ENCODE measurements around the gene CDK11B. TPM values are rescaled to one million over a fixed set of nuclear protein-coding genes. Genes with fewer than 3 reads are reported as not detected.
"Not testable (repeated sequence)": the region's sequence is repeated elsewhere in the genome, so short reads cannot be mapped to it uniquely, and the experiment has no call there.

Gene CDK11B
- total RNA-seq, result 10 to 100 TPM; 27.2 to 68.9 (median 33.0) TPM

GRCh38 chr1:1658583-1659549 lies at the start of gene CDK11B:
TSS of gene CDK11B (minus strand) at chr1:1659004. CDS start at chr1:1657485, 1,519 bp downstream.
- Histone ChIP-seq H3K4me3 (peak within 1 kb of the TSS; percentile 60 to 75 (median 60)), H3K36me3 (peaks cover 15 to 39% (median 35%) of the 10 kb centered on the region in 4 donors), H3K4me1 (peaks cover 6 to 28% (median 14%) of the 10 kb centered on the region in 4 donors), H3K27ac (replicated peaks in 1 of 4) (peak within 1 kb of the TSS; percentile 84 to 94 (median 92))
- TF ChIP-seq POLR2A (IDR thresholded peaks at IDR 0.05; ENCODE audit: low read depth) (peak; percentile 13), POLR2AphosphoS5 (IDR thresholded peaks at IDR 0.05) (peak; percentile 84 to 95), CTCF (IDR thresholded peaks at IDR 0.05) (peak in 2 of 3 experiments; percentile 11 to 22)
- H3K9me3 ChIP-seq; H3K27me3 ChIP-seq; intact Hi-C loops (cut with DNase I): not testable (repeated sequence)
- peak; percentile 98 for DNase-seq (ENCODE audit: extremely low spot score)
- WGBS, result under 1% methylated on average over 47 of the region's 96 CpGs

- H3K9me3 ChIP-seq; intact Hi-C loops (cut with DNase I); H3K4me1 ChIP-seq; H3K27ac ChIP-seq (replicated peaks in 1 of 4); H3K27me3 ChIP-seq; DNase-seq (ENCODE audit: extremely low spot score); H3K4me3 ChIP-seq: not testable (repeated sequence)
- peaks cover 17 to 44% (median 35%) of the 10 kb centered on the region in 4 donors for H3K36me3 ChIP-seq
- WGBS, result no CpG with 5 or more reads among the region's 20 CpGs
Observed at GRCh38 chr1:1707897-1708296, 49.1 kb upstream of the CDK11B start.

GRCh38 chr1:1707241-1707640 lies 48.4 kb upstream of the CDK11B start:
- intact Hi-C loops (cut with DNase I); H3K27me3 ChIP-seq; H3K4me3 ChIP-seq; H3K9me3 ChIP-seq; H3K27ac ChIP-seq (replicated peaks in 1 of 4); H3K4me1 ChIP-seq; DNase-seq (ENCODE audit: extremely low spot score): not testable (repeated sequence)
- peaks cover 17 to 44% (median 35%) of the 10 kb centered on the region in 4 donors for H3K36me3 ChIP-seq
- WGBS, result no CpG with 5 or more reads among the region's 23 CpGs

- intact Hi-C loops (cut with DNase I); H3K4me3 ChIP-seq; DNase-seq (ENCODE audit: extremely low spot score); H3K27me3 ChIP-seq; H3K9me3 ChIP-seq; H3K27ac ChIP-seq (replicated peaks in 1 of 4); H3K4me1 ChIP-seq: not testable (repeated sequence)
- no CpG with 5 or more reads among the region's 10 CpGs for WGBS
- H3K36me3 ChIP-seq, result peaks cover 17 to 44% (median 35%) of the 10 kb centered on the region in 4 donors
Observed at GRCh38 chr1:1705623-1706022, 46.8 kb upstream of the CDK11B start.

- H3K36me3 ChIP-seq, result peaks cover 17 to 44% (median 35%) of the 10 kb centered on the region in 4 donors
- H3K27ac ChIP-seq (replicated peaks in 1 of 4); intact Hi-C loops (cut with DNase I); DNase-seq (ENCODE audit: extremely low spot score); H3K4me1 ChIP-seq; H3K27me3 ChIP-seq; H3K9me3 ChIP-seq; H3K4me3 ChIP-seq: not testable (repeated sequence)
- 100% methylated on average over 1 of the region's 27 CpGs for WGBS
Observed at GRCh38 chr1:1704284-1704957, 45.6 kb upstream of the CDK11B start.

- Histone ChIP-seq H3K27ac (replicated peaks in 1 of 4) (no peak overlapping the region), H3K9me3 (no peaks in the 10 kb centered on the region), H3K27me3 (no peaks in the 10 kb centered on the region), H3K4me1 (no peaks in the 10 kb centered on the region), H3K36me3 (peaks cover 17 to 44% (median 35%) of the 10 kb centered on the region in 4 donors), H3K4me3 (no peak overlapping the region)
- 96% methylated on average over 15 of the region's 22 CpGs for WGBS
- TF ChIP-seq POLR2AphosphoS5 (IDR thresholded peaks at IDR 0.05) (no peak), CTCF (IDR thresholded peaks at IDR 0.05) (no peak), POLR2A (IDR thresholded peaks at IDR 0.05; ENCODE audit: low read depth) (no peak), EP300 (IDR thresholded peaks at IDR 0.05) (no peak)
- intact Hi-C loops (cut with DNase I), result no loop called here
- no peak for DNase-seq (ENCODE audit: extremely low spot score)
Observed at GRCh38 chr1:1703796-1704195, 45.0 kb upstream of the CDK11B start.

- intact Hi-C loops (cut with DNase I); H3K4me3 ChIP-seq: not testable (repeated sequence)
Observed at GRCh38 chr1:1702506-1702905, 43.7 kb upstream of the CDK11B start.

GRCh38 chr1:1700557-1700956 lies 41.8 kb upstream of the CDK11B start:
- intact Hi-C loops (cut with DNase I); H3K4me1 ChIP-seq; H3K9me3 ChIP-seq; H3K4me3 ChIP-seq; H3K27ac ChIP-seq (replicated peaks in 1 of 4); DNase-seq (ENCODE audit: extremely low spot score); H3K27me3 ChIP-seq: not testable (repeated sequence)
- peaks cover 12 to 17% (median 17%) of the 10 kb centered on the region in 4 donors for H3K36me3 ChIP-seq
- no CpG with 5 or more reads among the region's 33 CpGs for WGBS

More at GRCh38 chr1:1702506-1702905, 43.7 kb upstream of the CDK11B start:
- 75% methylated on average over 10 of the region's 18 CpGs for WGBS
- H3K27me3 ChIP-seq; DNase-seq (ENCODE audit: extremely low spot score); H3K9me3 ChIP-seq; H3K27ac ChIP-seq (replicated peaks in 1 of 4); H3K4me1 ChIP-seq: not testable (repeated sequence)
- peaks cover 17 to 33% (median 29%) of the 10 kb centered on the region in 4 donors for H3K36me3 ChIP-seq

- intact Hi-C loops (cut with DNase I); DNase-seq (ENCODE audit: extremely low spot score): not testable (repeated sequence)
- no CpG with 5 or more reads among the region's 45 CpGs for WGBS
Observed at GRCh38 chr1:1700067-1700466, 41.3 kb upstream of the CDK11B start.

More at GRCh38 chr1:1700067-1700466, 41.3 kb upstream of the CDK11B start:
- not testable (repeated sequence) for H3K9me3 ChIP-seq; H3K4me1 ChIP-seq; H3K27ac ChIP-seq (replicated peaks in 1 of 4); H3K27me3 ChIP-seq; H3K4me3 ChIP-seq
- peaks cover 12 to 17% (median 17%) of the 10 kb centered on the region in 4 donors for H3K36me3 ChIP-seq

Measured in esophagus muscularis mucosa (tissue), 4 donors.